ENCODE measurements around the gene NUDT14. TPM values are rescaled to one million over a fixed set of nuclear protein-coding genes. Genes with fewer than 3 reads are reported as not detected.

The NUDT14 gene
- total RNA-seq, 1 donor from 2014 or later, result 59.1 TPM

GRCh38 chr14:105182296-105183020, 1.3 kb upstream of the NUDT14 start:
- no peak for DNase-seq
- H3K27ac ChIP-seq, result peak overlapping the region; percentile 8

DNA sequence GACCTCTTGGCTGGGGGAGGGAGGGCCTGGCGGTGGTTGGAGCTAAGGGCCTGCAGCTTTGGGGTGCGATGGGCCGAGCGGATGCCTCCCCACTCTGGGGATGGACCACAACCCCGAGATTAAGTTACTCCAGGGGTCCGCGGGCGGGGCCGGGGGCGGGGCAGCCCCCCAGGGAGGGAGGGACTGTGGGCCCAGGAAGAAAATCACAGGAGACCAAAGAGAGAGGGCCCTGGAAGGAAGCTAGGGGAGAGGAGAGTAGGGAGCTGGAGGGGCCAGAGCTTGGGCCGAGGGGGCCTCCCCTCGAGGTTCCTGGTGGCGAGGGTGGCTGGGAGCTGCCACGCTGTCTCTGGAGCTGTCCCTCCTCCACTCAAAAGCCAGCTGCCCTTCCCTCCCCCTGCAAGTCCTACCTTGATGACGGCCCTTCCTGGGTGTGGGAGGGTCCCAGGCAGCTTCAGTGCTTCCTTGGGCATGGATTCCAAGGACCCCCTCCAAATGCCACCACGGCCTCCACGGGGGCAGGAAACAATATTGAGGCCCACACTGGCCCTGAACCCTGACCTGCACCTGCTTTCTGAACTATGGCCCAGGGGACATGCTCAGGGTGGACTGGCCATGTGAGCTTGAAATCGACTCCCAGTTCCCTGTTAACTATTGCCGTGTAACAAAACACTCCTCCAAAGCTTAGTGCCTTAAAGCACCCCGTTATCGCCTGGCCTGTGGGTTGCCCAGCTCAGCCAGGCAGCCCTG, 610 bp upstream of the NUDT14 start:
- ATAC-seq, result no peak
- no peak for DNase-seq
- TF ChIP-seq, protein P1, sequence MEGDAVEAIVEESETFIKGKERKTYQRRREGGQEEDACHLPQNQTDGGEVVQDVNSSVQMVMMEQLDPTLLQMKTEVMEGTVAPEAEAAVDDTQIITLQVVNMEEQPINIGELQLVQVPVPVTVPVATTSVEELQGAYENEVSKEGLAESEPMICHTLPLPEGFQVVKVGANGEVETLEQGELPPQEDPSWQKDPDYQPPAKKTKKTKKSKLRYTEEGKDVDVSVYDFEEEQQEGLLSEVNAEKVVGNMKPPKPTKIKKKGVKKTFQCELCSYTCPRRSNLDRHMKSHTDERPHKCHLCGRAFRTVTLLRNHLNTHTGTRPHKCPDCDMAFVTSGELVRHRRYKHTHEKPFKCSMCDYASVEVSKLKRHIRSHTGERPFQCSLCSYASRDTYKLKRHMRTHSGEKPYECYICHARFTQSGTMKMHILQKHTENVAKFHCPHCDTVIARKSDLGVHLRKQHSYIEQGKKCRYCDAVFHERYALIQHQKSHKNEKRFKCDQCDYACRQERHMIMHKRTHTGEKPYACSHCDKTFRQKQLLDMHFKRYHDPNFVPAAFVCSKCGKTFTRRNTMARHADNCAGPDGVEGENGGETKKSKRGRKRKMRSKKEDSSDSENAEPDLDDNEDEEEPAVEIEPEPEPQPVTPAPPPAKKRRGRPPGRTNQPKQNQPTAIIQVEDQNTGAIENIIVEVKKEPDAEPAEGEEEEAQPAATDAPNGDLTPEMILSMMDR (IDR thresholded peaks at IDR 0.05), result no peak
- intact Hi-C loops (cut with DNase I), result no loop called here
- no peaks in the 10 kb centered on the region for H3K9me3 ChIP-seq
- H3K27ac ChIP-seq, result no peak overlapping the region
- H3K36me3 ChIP-seq, result no peaks in the 10 kb centered on the region
- peak overlapping the region; percentile 59 for H3K4me3 ChIP-seq
- H3K4me1 ChIP-seq, result peaks cover 16% of the 10 kb centered on the region
- no peaks in the 10 kb centered on the region for H3K27me3 ChIP-seq

More at GRCh38 chr14:105182296-105183020, 1.3 kb upstream of the NUDT14 start:
- no peaks in the 10 kb centered on the region for H3K27me3 ChIP-seq
- no peaks in the 10 kb centered on the region for H3K9me3 ChIP-seq
- intact Hi-C loops (cut with DNase I), result no loop called here
- H3K36me3 ChIP-seq, result no peaks in the 10 kb centered on the region
- peak; percentile 1 for ATAC-seq
- TF ChIP-seq, protein P1 (IDR thresholded peaks at IDR 0.05), result no peak
- H3K4me3 ChIP-seq, result no peak overlapping the region
- H3K4me1 ChIP-seq, result peaks cover 16% of the 10 kb centered on the region

DNA sequence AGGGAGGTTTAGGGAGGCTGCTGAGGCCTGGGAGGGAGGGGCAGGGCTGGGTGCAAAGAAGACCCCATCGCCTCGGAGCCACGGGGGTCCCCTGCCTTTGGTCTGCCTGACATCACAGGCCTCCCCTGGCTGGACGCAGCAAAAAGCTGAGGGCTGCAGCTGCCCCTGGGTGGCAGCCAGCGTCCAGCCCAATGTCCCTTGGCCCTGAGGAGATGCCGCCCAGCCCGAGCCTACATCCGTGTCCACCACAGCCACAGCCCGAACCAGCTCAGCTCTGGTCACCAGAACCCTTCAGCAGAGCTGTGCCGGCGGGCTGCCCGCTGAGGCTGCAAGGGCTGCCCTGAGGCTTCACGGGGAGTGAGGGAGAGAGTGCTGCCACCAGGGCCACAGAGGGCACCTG, 1.9 kb downstream of the NUDT14 start:
- no peaks in the 10 kb centered on the region for H3K27me3 ChIP-seq
- H3K27ac ChIP-seq, result no peak overlapping the region
- H3K4me3 ChIP-seq, result no peak overlapping the region
- ATAC-seq (no peak), DNase-seq (no peak)
- TF ChIP-seq, protein P1 (IDR thresholded peaks at IDR 0.05), result no peak
- H3K4me1 ChIP-seq, result peaks cover 26% of the 10 kb centered on the region
- no peaks in the 10 kb centered on the region for H3K9me3 ChIP-seq
- intact Hi-C loops (cut with DNase I), result no loop called here
- H3K36me3 ChIP-seq, result no peaks in the 10 kb centered on the region

DNA sequence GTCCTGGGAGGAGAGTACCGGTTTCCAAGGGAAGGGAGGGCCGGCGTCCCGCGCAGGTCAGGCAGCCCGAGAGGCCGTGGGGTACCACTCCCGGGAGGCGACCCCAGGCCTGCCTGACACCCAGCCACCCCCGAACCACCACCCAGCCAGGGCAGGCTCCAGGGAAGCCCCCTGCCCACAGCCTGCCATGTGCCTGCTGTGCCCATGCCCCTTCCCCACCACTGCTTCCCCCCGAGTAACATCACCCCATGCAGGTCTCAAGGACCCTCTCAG, 2.3 kb downstream of the NUDT14 start:
- no peak for DNase-seq
- Histone ChIP-seq H3K4me3 (no peak overlapping the region), H3K9me3 (no peaks in the 10 kb centered on the region), H3K27ac (no peak overlapping the region), H3K4me1 (peaks cover 26% of the 10 kb centered on the region), H3K36me3 (no peaks in the 10 kb centered on the region), H3K27me3 (no peaks in the 10 kb centered on the region)
- no peak for ATAC-seq
- intact Hi-C loops (cut with DNase I), result no loop called here
- TF ChIP-seq, protein P1 (IDR thresholded peaks at IDR 0.05), result no peak

GRCh38 chr14:105178069-105178867, 2.8 kb downstream of the NUDT14 start:
- intact Hi-C loops (cut with DNase I), result no loop called here

More at GRCh38 chr14:105178069-105178867, 2.8 kb downstream of the NUDT14 start:
- H3K27ac ChIP-seq, result no peak overlapping the region
- no peaks in the 10 kb centered on the region for H3K27me3 ChIP-seq
- H3K4me3 ChIP-seq, result no peak overlapping the region
- peaks cover 26% of the 10 kb centered on the region for H3K4me1 ChIP-seq
- no peak for DNase-seq
- no peaks in the 10 kb centered on the region for H3K36me3 ChIP-seq
- TF ChIP-seq, protein P1 (IDR thresholded peaks at IDR 0.05), result no peak
- no peaks in the 10 kb centered on the region for H3K9me3 ChIP-seq
- ATAC-seq, result no peak
